Esophagus squamous epithelium (tissue), 4 donors: ENCODE measurements around the gene MMD.

Experiments used
- POLR2A ChIP-seq, 4 donors: fragments of 450-650 bp; IDR thresholded peaks; one replicate each; pipeline ENCODE4 v1.6.1; 2017; ENCODE audit warnings: antibody characterized with exemption in 4 of 4, mild to moderate bottlenecking in 4 of 4, moderate library complexity in 3 of 4
- TF ChIP-seq, protein P1 (sequence below), 6 experiments: fragments of 450-650 bp in 4 of 6; fragments of 200-600 bp in 2 of 6; sonication (generic) in 2 of 6; IDR thresholded peaks; one replicate each; pipeline ENCODE4 v1.5.1; 2016 to 2019; ENCODE audit warnings: antibody characterized with exemption in 6 of 6, mild to moderate bottlenecking in 4 of 6, moderate library complexity in 4 of 6

GRCh38 chr17:55437159-55437605, 15.5 kb upstream of the MMD start:
- TF ChIP-seq, protein P1, sequence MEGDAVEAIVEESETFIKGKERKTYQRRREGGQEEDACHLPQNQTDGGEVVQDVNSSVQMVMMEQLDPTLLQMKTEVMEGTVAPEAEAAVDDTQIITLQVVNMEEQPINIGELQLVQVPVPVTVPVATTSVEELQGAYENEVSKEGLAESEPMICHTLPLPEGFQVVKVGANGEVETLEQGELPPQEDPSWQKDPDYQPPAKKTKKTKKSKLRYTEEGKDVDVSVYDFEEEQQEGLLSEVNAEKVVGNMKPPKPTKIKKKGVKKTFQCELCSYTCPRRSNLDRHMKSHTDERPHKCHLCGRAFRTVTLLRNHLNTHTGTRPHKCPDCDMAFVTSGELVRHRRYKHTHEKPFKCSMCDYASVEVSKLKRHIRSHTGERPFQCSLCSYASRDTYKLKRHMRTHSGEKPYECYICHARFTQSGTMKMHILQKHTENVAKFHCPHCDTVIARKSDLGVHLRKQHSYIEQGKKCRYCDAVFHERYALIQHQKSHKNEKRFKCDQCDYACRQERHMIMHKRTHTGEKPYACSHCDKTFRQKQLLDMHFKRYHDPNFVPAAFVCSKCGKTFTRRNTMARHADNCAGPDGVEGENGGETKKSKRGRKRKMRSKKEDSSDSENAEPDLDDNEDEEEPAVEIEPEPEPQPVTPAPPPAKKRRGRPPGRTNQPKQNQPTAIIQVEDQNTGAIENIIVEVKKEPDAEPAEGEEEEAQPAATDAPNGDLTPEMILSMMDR (IDR thresholded peaks at IDR 0.05), result no peak
- no peak for TF ChIP-seq POLR2A (IDR thresholded peaks at IDR 0.05)
